Endothelial cell of umbilical vein (primary cell): ENCODE results near the gene MIB2. TPM values are rescaled to one million over a fixed set of nuclear protein-coding genes. Genes with fewer than 3 reads are reported as not detected.
"Not testable (repeated sequence)": the region's sequence is repeated elsewhere in the genome, so short reads cannot be mapped to it uniquely, and the experiment has no call there.

Experiments used
- BruUV-seq: library from RNA; stranded (reverse); fragments of 400-500 nt; replicated peaks from 2 replicates; lab custom pipeline; 2021; lab: Mats Ljungman, UMichigan
- CTCF ChIA-PET: fragments of 300-600, 350-600 bp; sonication (Branson Sonifier 250); formaldehyde crosslinking; loops from one replicate; lab custom pipeline; 2021; ENCODE audit warnings: antibody characterized with exemption, inconsistent platforms; lab: Charles Lee
- POLR2A ChIA-PET: fragments of 300-600, 350-600 bp; sonication (Branson Sonifier 250); formaldehyde crosslinking; loops from one replicate; lab custom pipeline; 2021; ENCODE audit warnings: antibody characterized with exemption, inconsistent platforms; lab: Charles Lee
- DNase-seq: peaks from one replicate; pipeline ENCODE4 v3.0.0-alpha.2; 2011; ENCODE audit warnings: low read depth, low spot score
- FAIRE-seq: peaks from 2 replicates; lab custom pipeline; 2011; peaks lifted over from hg19 to GRCh38; lab: Jason Lieb, UNC
- H2AFZ ChIP-seq: 2 replicates; pipeline ENCODE4 v1.6.0; 2012; ENCODE audit warnings: low read depth, low read length, control low read depth, inconsistent platforms
- H3K27ac ChIP-seq: 2 replicates; pipeline ENCODE4 v1.5.1; 2011; ENCODE audit warnings: low read depth, mild to moderate bottlenecking, control low read depth, low read length, moderate library complexity; ENCODE audit not compliant: insufficient read depth
- H3K27me3 ChIP-seq, 2 experiments: 2 replicates each; pipeline versions ENCODE4 v1.6.0 to v1.6.1; 2011; ENCODE audit warnings: low read length in 2 of 2, mixed read lengths in 1 of 2; ENCODE audit not compliant: control insufficient read depth in 2 of 2, insufficient read depth in 2 of 2
- H3K36me3 ChIP-seq, 2 experiments: 2 replicates in 1 of 2; 3 replicates in 1 of 2; pipeline ENCODE4 v1.5.1; 2011; ENCODE audit warnings: low read length in 2 of 2, mild to moderate bottlenecking in 1 of 2, moderate library complexity in 1 of 2; ENCODE audit not compliant: control insufficient read depth in 2 of 2, insufficient read depth in 2 of 2; ENCODE audit errors: extremely low read depth in 1 of 2
- H3K4me1 ChIP-seq: 3 replicates; pipeline ENCODE4 v1.5.1; 2011; ENCODE audit warnings: mild to moderate bottlenecking, low read length; ENCODE audit not compliant: control insufficient read depth, insufficient read depth; ENCODE audit errors: extremely low read depth
- H3K4me2 ChIP-seq: 2 replicates; pipeline ENCODE4 v1.6.1; 2011; ENCODE audit warnings: low read length, control low read depth, mixed read lengths; ENCODE audit not compliant: insufficient read depth
- H3K4me3 ChIP-seq, 3 experiments: fragments of 200-600 bp in 1 of 3; sonication (generic), shearing (Covaris generic) in 1 of 3; replicated peaks in 1 of 3; 2 replicates each; pipeline ENCODE4 v1.5.1; 2011 to 2016; ENCODE audit warnings: control low read depth in 3 of 3, low read length in 3 of 3, mild to moderate bottlenecking in 2 of 3, inconsistent platforms in 1 of 3, low read depth in 1 of 3, moderate library complexity in 1 of 3; ENCODE audit not compliant: insufficient read depth in 1 of 3
- H3K79me2 ChIP-seq: 2 replicates; pipeline ENCODE4 v1.6.0; 2012; ENCODE audit warnings: low read length, inconsistent platforms; ENCODE audit not compliant: control insufficient read depth, insufficient read depth
- H3K9ac ChIP-seq: replicated peaks from 2 replicates; pipeline ENCODE3; 2011; ENCODE audit warnings: low read length, control low read depth; ENCODE audit not compliant: insufficient read depth; ENCODE audit errors: extremely low read depth
- H3K9me1 ChIP-seq: replicated peaks from 3 replicates; pipeline ENCODE4 v1.6.0; 2011; ENCODE audit warnings: mild to moderate bottlenecking, low read length; ENCODE audit not compliant: control insufficient read depth, insufficient read depth; ENCODE audit errors: extremely low read depth
- H3K9me3 ChIP-seq: replicated peaks from 2 replicates; pipeline ENCODE4 v1.5.1; 2012; ENCODE audit warnings: low read length, inconsistent platforms; ENCODE audit not compliant: control insufficient read depth, insufficient read depth
- H4K20me1 ChIP-seq: replicated peaks from 2 replicates; pipeline ENCODE3; 2011; ENCODE audit warnings: mild to moderate bottlenecking, low read length; ENCODE audit not compliant: control insufficient read depth, insufficient read depth; ENCODE audit errors: extremely low read depth
- dilution Hi-C: fragments of 300-500 bp; cut with MboI; formaldehyde crosslinking; loops from one replicate; pipeline ENCODE4 v1.15.0; 2019; ENCODE audit warnings: low sequenced_read_pairs; ENCODE audit not compliant: extremely low pct_ligation_motif_present
- intact Hi-C: fragments of 100-400 bp; cut with micrococcal nuclease; formaldehyde crosslinking; loops from one replicate; pipeline ENCODE4 v1.10.0; 2022
- polyA plus RNA-seq, 4 experiments: library from polyadenylated mRNA; depleted of rRNA in 3 of 4; stranded (reverse) in 3 of 4; unstranded in 1 of 4; fragments of >200 nt; gene quantifications; 2 replicates each; pipeline versions ENCODE4 v1.2.1 to v1.2.3, GENCODE V29; 2011 to 2012; ENCODE audit warnings: missing spikeins in 1 of 4
- total RNA-seq: library from RNA; stranded (reverse); gene quantifications from 2 replicates; pipeline ENCODE4 v1.2.3, GENCODE V29; 2021

Gene MIB2
- total and polyA plus RNA-seq, 2 donors (not counting 3 experiments of a cell fraction or from before 2014, with no cell fraction given): 25.9 to 45.0 TPM

GRCh38 chr1:1647567-1648241, 32.4 kb downstream of the MIB2 start:
- H3K9me3 ChIP-seq, intact Hi-C loops, H3K4me2 ChIP-seq, dilution Hi-C loops, H3K79me2 ChIP-seq, H3K27ac ChIP-seq, CTCF ChIA-PET, H3K4me1 ChIP-seq, DNase-seq, H2AFZ ChIP-seq, BruUV-seq, H3K9ac ChIP-seq, H3K4me3 ChIP-seq, H3K27me3 ChIP-seq, FAIRE-seq, H3K9me1 ChIP-seq, POLR2A ChIA-PET, H4K20me1 ChIP-seq: not testable (repeated sequence)
- H3K36me3 ChIP-seq: peaks cover 0 to 17% of the 10 kb centered on the region in 2 experiments

- H3K4me2 ChIP-seq, H3K9me3 ChIP-seq, H3K79me2 ChIP-seq, H3K9ac ChIP-seq, H3K9me1 ChIP-seq, FAIRE-seq, H3K4me3 ChIP-seq, intact Hi-C loops, BruUV-seq, H3K27ac ChIP-seq, H3K27me3 ChIP-seq, POLR2A ChIA-PET, H2AFZ ChIP-seq, H3K4me1 ChIP-seq, CTCF ChIA-PET, H4K20me1 ChIP-seq, DNase-seq, dilution Hi-C loops: not testable (repeated sequence)
- peaks cover 0 to 17% of the 10 kb centered on the region in 2 experiments for H3K36me3 ChIP-seq
Observed at GRCh38 chr1:1648265-1648664, 33.0 kb downstream of the MIB2 start.
